Vagina (tissue), 2 donors: ENCODE data around the gene MBIP.

Source experiments
- POLR2AphosphoS5 ChIP-seq, 2 donors: sonication (generic); formaldehyde crosslinking; IDR thresholded peaks; one replicate each; pipeline ENCODE4 v1.9.0; 2017; ENCODE audit warnings: antibody characterized with exemption in 2 of 2, mild to moderate bottlenecking in 2 of 2, low read depth in 1 of 2; ENCODE audit not compliant: insufficient read depth in 1 of 2
- TF ChIP-seq, protein P1 (sequence below), 3 experiments: fragments of 450-650 bp in 2 of 3; fragments of 200-600 bp in 1 of 3; sonication (generic) in 1 of 3; IDR thresholded peaks; one replicate each; pipeline ENCODE4 v1.5.1; 2017 to 2019; ENCODE audit warnings: antibody characterized with exemption in 3 of 3, mild to moderate bottlenecking in 2 of 3, moderate library complexity in 2 of 3

DNA sequence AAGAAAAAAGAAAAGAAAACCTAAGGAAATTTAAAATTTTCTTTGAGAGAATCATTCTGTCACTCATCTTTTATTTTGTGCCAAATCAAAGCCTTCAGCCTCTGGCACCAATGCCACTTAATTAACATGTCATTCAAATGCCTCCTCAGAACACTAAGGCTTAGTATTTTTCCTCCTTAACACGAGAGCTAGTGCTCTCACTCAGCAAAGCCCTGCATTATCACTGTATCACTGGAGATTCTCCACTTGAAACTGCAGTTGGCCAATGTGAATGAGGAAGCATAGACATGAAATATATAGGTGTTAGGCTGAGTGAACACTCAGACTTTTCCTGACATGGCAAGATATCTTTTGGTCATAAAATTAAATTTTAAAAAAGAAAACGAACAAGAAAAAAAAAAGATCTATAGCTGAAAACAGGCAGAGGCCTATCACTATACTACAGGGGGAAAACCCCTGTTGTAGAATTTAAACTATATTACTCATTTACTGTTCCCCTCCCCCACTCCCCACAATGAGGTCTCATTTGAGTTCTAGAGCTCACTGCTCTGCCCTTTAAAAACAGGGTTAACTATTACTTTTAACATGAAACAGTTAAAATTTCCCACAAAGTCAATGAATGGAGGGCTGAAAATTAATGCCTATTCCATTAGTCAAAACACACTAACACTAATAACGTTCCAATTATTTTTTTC is 5.1 kb downstream of the MBIP start:
- TF ChIP-seq POLR2AphosphoS5 (IDR thresholded peaks at IDR 0.05; ENCODE audit: insufficient read depth in 1 of 2, low read depth in 1 of 2), result no peak
- TF ChIP-seq, protein P1, sequence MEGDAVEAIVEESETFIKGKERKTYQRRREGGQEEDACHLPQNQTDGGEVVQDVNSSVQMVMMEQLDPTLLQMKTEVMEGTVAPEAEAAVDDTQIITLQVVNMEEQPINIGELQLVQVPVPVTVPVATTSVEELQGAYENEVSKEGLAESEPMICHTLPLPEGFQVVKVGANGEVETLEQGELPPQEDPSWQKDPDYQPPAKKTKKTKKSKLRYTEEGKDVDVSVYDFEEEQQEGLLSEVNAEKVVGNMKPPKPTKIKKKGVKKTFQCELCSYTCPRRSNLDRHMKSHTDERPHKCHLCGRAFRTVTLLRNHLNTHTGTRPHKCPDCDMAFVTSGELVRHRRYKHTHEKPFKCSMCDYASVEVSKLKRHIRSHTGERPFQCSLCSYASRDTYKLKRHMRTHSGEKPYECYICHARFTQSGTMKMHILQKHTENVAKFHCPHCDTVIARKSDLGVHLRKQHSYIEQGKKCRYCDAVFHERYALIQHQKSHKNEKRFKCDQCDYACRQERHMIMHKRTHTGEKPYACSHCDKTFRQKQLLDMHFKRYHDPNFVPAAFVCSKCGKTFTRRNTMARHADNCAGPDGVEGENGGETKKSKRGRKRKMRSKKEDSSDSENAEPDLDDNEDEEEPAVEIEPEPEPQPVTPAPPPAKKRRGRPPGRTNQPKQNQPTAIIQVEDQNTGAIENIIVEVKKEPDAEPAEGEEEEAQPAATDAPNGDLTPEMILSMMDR (IDR thresholded peaks at IDR 0.05), result no peak
